ENCODE measurements around the gene CCDC110. TPM values are rescaled to one million over a fixed set of nuclear protein-coding genes. Genes with fewer than 3 reads are reported as not detected.

The CCDC110 gene
- total and polyA plus RNA-seq, 2 of the 13 experiments (the other 11 are each of a cell fraction or from before 2014, with no cell fraction given), result not detected

GRCh38 chr4:185395956-185396723 lies 75.4 kb downstream of the CCDC110 start (continued):
- TF ChIP-seq ZNF883 (CRISPR knock-in tag; IDR thresholded peaks at IDR 0.05; ENCODE audit: not compliant biosample characterization), result peak; percentile 93
- peak; percentile 76; the same call in 1 of the 2 replicates for TF ChIP-seq ZNF263 (CRISPR knock-in tag; IDR thresholded peaks at IDR 0.05)
- peak; percentile 94 for TF ChIP-seq ZNF772 (CRISPR knock-in tag; IDR thresholded peaks at IDR 0.05)
- TF ChIP-seq BCLAF1 (IDR thresholded peaks at IDR 0.05), result no peak
- TF ChIP-seq ZNF335 (CRISPR knock-in tag; IDR thresholded peaks at IDR 0.05), result peak; percentile 49; the same call in 1 of the 2 replicates
- TF ChIP-seq ATAD3A (CRISPR knock-in tag; IDR thresholded peaks at IDR 0.05), result no peak
- TF ChIP-seq ZNF83 (CRISPR knock-in tag; IDR thresholded peaks at IDR 0.05; ENCODE audit: borderline replicate concordance), result peak; percentile 93; the same call in 1 of the 2 replicates
- TF ChIP-seq, protein P1, sequence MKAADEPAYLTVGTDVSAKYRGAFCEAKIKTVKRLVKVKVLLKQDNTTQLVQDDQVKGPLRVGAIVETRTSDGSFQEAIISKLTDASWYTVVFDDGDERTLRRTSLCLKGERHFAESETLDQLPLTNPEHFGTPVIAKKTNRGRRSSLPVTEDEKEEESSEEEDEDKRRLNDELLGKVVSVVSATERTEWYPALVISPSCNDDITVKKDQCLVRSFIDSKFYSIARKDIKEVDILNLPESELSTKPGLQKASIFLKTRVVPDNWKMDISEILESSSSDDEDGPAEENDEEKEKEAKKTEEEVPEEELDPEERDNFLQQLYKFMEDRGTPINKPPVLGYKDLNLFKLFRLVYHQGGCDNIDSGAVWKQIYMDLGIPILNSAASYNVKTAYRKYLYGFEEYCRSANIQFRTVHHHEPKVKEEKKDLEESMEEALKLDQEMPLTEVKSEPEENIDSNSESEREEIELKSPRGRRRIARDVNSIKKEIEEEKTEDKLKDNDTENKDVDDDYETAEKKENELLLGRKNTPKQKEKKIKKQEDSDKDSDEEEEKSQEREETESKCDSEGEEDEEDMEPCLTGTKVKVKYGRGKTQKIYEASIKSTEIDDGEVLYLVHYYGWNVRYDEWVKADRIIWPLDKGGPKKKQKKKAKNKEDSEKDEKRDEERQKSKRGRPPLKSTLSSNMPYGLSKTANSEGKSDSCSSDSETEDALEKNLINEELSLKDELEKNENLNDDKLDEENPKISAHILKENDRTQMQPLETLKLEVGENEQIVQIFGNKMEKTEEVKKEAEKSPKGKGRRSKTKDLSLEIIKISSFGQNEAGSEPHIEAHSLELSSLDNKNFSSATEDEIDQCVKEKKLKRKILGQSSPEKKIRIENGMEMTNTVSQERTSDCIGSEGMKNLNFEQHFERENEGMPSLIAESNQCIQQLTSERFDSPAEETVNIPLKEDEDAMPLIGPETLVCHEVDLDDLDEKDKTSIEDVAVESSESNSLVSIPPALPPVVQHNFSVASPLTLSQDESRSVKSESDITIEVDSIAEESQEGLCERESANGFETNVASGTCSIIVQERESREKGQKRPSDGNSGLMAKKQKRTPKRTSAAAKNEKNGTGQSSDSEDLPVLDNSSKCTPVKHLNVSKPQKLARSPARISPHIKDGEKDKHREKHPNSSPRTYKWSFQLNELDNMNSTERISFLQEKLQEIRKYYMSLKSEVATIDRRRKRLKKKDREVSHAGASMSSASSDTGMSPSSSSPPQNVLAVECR (CRISPR knock-in tag; IDR thresholded peaks at IDR 0.05; ENCODE audit: borderline replicate concordance), result peak; percentile 99; the same call in 1 of the 2 replicates
- no peak for TF ChIP-seq SUZ12 (IDR thresholded peaks at IDR 0.05; ENCODE audit: low read depth, low read length)
- TF ChIP-seq HBP1 (CRISPR knock-in tag; IDR thresholded peaks at IDR 0.05; ENCODE audit: low read depth), result no peak; the same call in 1 of the 2 replicates
- TF ChIP-seq TEAD2 (CRISPR knock-in tag; IDR thresholded peaks at IDR 0.05), result no peak
- no peak for TF ChIP-seq HNRNPL (IDR thresholded peaks at IDR 0.05; ENCODE audit: low read depth, low read length)
- TF ChIP-seq, protein P2, sequence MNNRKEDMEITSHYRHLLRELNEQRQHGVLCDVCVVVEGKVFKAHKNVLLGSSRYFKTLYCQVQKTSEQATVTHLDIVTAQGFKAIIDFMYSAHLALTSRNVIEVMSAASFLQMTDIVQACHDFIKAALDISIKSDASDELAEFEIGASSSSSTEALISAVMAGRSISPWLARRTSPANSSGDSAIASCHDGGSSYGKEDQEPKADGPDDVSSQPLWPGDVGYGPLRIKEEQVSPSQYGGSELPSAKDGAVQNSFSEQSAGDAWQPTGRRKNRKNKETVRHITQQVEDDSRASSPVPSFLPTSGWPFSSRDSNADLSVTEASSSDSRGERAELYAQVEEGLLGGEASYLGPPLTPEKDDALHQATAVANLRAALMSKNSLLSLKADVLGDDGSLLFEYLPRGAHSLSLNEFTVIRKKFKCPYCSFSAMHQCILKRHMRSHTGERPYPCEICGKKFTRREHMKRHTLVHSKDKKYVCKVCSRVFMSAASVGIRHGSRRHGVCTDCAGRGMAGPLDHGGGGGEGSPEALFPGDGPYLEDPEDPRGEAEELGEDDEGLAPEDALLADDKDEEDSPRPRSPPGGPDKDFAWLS (CRISPR knock-in tag; IDR thresholded peaks at IDR 0.05; ENCODE audit: borderline replicate concordance), result no peak
- peak; percentile 57; the same call in 1 of the 2 replicates for TF ChIP-seq SOX5 (CRISPR knock-in tag; IDR thresholded peaks at IDR 0.05; ENCODE audit: borderline replicate concordance)
- TF ChIP-seq FOXA1 (IDR thresholded peaks at IDR 0.05), result no peak
- TF ChIP-seq FOXA1 (CRISPR knock-in tag; IDR thresholded peaks at IDR 0.05), result peak; percentile 55; the same call in 1 of the 2 replicates
- TF ChIP-seq, protein P3, sequence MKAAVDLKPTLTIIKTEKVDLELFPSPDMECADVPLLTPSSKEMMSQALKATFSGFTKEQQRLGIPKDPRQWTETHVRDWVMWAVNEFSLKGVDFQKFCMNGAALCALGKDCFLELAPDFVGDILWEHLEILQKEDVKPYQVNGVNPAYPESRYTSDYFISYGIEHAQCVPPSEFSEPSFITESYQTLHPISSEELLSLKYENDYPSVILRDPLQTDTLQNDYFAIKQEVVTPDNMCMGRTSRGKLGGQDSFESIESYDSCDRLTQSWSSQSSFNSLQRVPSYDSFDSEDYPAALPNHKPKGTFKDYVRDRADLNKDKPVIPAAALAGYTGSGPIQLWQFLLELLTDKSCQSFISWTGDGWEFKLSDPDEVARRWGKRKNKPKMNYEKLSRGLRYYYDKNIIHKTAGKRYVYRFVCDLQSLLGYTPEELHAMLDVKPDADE (CRISPR knock-in tag; IDR thresholded peaks at IDR 0.05), result peak; percentile 96
- TF ChIP-seq ZZZ3 (CRISPR knock-in tag; IDR thresholded peaks at IDR 0.05; ENCODE audit: borderline replicate concordance), result no peak; the same call in 1 of the 2 replicates
